Endometrium (tissue), 2 donors: ENCODE data around the gene TMEM167A.
"Not testable (repeated sequence)": the region's sequence is repeated elsewhere in the genome, so short reads cannot be mapped to it uniquely, and the experiment has no call there.

ENCODE experiments used
- FAIRE-seq: peaks from 2 replicates; lab custom pipeline; 2012; peaks lifted over from hg19 to GRCh38; lab: Jason Lieb, UNC
- donor health status: control.
- donor health status: control.

TMEM167A gene

DNA sequence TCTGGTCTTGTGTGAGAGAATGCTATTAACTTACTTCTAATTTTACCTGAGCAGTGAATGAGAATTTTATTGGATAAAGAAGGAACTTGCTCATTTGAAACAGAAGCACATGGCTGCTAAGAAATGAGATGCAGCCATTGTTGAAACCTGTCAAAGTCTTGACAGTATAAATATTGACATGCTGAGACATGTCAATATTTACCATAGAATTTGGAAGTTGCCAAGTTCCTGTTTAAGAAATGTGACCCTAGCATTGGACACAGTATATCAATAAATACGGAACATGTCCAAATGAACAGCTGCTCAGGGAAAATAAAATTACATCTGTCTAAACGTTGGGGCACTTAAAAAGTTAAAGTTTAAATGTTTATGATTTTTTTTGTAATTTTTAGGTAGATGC, 7.9 kb upstream of the TMEM167A start:
- no peak for FAIRE-seq

DNA sequence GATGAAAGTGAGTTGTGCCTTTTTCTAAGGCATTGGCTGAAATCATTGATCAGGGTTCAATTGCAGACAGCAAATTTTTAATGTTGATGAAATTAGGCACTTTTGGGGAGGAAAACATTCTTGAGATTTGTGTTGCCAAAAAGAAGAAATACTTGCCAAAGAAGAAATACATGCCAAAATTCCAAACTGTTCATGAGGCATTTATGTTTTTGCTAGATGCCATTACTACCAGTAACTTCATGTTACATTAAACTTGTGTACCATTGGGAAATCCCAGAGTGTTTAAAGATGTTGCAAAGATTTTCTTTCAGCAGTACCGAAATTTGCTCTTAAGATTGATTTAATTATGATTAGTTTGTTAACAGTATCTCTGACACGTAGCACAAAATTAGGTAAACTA, 7.1 kb upstream of the TMEM167A start:
- FAIRE-seq = no peak

DNA sequence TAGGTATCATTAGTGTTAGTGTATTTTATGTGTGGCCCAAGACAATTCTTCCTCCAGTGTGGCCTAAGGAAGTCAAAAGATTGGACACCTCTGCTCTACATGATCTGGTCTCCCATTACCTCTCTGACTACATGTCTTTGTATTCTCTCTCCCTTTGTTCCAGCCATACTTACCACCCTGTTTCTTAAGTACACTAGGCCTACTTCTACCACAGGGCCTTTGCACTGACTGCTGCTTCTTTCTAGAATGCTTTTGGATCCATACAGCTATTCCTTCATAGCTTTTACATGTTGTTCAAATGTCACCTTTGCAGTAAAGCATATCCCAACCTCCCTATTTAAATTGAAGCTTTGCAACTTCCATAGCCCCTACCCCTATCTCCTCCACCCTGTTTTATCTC, 5.6 kb upstream of the TMEM167A start:
- FAIRE-seq = no peak

DNA sequence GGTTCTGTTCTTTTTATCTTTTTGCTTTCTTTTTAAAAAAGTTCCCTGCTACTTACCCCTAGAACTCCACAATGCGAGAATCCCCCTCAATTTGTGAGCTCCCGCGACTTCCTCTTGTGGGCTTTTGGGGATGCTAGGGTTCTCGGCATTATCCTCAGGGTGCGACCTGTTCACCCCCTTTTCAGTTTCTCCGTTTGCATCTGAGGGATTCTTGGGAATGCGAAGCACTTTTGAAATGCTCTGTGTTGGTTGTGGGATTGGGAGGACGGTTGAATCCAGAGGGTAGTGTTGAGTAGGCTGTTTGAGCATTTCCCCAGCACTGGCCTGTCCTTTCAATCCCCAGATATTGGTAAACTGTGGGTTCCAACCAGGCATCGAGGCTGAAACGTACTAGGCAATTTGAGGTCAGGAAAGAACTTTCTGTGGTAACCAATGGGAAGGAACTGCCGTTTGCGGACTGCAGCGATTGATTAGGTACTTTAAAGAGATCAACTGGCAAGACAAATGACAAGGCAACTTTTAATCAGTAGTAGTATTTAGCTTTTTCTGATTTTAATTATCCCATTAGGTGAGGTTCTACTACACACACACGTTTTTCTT, 568 bp upstream of the TMEM167A start:
- no peak for FAIRE-seq

DNA sequence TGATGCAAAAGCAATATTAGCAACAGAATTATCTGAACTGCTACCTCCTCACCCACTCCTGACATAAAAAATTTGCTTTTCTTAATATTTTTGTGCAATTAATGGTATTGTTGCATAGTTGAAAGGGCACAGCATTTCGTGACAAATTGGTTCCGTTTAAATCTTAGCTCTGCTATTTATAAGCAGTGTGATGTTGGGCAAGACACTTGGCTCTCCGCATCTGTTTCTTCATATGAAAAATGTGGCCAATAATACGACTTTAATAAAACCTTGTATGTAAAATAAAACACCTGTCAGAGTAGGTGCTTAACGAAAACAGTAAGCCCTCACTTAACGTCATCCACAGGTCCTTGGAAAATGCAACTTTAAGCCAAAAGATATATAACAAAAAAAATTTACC, 4.2 kb downstream of the TMEM167A start:
- FAIRE-seq = no peak

DNA sequence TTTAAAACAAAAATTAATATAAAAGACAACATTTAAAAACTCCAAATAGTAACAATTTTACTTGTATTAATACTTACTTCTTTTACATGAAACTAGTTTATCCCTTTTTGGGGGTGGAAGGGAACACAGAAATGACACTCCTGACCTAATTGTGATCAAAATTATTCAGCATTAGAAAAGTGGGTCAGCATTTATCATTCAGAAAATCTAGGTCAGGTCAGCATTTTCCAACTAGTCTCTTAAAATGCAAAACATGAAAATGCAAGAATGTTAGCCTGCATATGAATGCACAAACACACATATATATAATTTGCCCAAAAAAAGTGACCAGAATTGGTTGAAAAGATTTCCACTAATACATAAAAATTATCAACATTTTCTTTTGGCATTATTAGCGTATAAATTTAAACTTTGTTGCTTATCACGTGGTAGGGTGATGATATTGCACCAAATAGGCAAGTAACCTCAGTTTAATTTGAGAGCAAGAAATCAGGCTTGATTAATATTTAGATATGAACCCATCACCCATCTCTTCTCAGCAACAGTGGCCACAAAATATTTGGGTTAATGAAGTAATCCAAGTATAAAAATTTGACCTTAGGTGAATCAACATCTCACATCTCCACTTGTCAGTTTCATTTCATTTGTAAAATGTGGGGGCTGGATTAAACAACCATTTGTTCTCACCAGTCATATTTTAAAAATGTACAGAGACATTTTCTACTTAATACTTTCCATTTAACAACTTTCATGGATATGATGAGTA, 5.7 kb downstream of the TMEM167A start:
- FAIRE-seq = no peak

DNA sequence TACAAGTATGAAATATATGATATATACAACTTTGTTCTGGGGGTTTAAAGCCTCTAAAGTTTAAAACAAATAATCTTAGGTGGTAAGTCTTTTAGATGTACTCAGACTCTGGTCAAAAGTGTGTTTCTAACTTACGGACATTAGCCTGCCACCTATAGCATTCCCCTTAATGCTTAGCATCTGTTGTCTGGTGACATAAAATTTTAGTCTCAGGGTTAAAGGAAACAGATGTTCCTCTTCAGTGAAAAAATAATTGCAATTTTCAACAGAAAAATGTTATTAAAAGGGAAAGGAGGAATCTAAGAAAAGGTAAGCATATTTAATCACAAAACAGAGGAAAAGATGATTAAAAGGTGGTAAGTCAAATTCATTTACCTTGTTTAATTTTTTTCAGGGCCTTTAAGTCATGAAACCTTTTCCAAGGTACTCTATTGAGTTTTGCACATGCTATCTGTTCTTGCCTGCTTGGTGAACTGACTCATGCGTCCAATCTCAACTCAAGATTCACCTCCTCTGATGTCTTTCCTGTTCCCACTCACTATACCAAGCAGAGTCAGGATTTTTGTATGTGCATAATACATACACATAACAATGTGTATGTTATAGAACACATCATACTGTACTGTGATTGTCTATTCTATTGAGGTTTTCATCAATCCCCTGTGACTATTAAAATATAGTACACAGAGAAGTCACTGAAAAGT, 7.9 kb downstream of the TMEM167A start:
- FAIRE-seq = no peak

DNA sequence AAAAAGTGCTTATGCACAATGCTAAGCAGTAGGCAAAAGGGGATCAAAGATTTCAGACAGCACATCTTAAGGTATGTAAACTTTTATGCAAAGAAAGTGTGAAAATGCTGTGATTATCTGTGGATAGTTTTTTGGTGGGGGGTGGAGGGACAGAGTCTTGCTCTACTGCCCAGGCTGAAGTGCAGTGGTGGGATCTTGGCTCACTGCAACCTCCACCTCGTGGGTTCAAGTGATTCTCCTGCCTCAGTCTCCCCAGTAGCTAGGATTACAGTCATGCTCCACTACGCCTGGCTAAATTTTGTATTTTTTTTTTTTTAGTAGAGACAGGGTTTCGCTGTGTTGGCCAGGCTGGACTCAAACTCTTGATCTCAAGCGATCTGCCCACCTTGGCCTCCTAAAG, 9.8 kb downstream of the TMEM167A start:
- not testable (repeated sequence) for FAIRE-seq

DNA sequence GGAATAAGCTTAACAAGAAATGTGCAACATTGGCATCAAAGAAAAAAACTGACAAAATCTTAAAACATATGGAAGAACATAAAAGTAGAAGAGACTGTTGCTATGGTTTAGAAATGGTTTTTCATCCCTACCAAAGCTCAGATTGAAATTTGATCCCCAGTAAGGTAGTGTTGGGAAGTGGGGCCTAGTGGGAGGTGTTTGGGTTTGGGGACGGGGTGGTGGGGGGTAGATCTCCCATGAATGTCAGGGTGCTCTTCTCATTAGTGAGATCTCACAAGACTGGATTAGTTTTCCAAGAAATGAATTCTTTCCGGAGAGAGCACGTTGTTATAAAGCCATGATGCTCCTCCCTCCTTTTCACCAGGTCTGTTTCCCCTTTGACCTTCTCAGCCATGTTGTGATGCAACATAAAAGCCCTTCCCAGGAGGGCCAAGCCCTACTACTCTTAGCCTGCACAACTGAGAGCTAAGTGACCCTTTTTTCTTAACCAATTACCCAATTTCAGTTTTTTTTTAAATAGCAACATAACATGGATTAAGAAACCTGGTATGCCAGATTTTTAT, 10.6 kb downstream of the TMEM167A start:
- no peak for FAIRE-seq

DNA sequence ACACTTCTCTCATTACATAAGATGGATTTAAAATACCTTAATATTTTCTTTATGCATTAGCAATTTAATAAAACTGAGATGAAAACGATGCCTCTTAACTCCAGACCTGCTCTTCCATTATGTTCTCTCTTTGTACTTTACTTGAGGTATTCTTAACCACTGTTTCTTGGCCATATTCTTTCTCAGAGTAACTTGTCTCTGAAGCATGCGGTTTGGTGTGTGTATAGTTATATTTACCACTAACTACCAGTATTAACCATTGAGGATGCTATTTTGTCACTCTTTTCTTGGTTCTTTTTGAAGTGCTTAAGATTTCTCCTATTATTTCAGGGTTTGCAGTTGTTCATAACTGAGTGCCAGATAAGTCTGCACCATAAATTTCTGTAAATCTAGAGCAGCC, 17.9 kb downstream of the TMEM167A start:
- FAIRE-seq = no peak

DNA sequence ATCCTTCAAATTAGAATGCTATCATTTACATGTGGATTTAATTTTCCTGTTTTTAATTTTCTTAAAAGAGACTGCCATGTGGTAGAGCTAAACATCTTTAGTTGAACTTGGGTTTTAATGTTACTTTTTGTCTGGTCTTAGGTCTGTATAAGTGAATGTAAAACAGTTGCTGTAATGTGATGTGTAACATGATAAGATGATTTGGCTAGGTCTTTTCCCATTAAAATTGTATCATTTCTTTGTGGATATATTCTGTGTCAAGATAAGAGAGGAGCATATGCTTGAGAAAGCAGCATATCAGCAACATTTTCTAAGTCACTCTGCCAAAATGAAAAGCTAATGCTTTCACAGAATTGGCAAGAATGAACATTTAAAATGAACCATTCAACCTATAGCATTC, 18.5 kb downstream of the TMEM167A start:
- no peak for FAIRE-seq

DNA sequence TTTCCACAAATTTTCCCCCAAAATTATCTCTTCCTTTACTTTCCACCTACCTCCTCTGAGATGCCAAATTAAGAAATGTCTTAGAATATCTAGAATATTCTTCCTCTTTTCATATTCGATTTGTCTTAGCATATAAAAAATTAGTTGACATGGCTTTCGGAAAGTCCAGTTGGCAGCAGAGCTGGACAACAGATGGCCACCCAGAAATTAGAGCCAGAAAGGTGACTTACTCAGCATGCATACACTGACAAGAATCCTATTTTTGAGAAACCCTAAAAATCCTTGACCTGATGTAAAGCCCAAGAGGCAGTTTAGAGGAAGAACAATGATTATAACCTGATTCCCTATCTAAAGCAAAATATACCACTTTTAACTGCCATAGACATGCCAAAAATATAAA, 22.0 kb downstream of the TMEM167A start:
- FAIRE-seq = no peak

DNA sequence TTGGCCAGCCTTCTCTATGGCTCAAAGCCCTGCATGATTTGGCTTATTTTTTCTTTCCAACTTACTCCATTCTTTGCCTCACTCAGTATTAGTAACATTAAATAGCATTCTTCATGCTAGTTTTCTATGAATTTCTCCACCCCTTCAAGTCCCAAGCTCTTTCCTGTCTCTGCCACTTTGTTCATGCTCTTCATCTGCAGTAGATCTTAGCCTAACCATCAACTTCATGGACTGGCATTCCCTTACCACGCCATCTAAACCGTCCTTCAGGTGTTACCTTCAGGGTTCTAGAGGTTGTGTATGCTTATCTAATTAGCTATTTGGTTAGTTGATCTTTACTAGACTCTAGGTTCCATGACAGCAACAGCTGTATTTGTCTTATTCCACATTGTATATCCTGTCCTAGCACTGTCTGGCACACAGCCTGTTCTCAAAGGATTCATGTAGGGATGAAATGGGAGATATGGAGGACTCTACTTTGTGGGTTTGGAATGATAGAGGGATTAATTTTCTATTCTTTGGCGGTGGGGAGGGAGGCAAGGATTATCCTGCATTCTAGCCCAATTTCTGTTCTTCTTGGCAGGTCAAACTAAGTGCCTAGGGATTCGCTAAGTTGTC, 26.4 kb downstream of the TMEM167A start:
- FAIRE-seq = no peak

DNA sequence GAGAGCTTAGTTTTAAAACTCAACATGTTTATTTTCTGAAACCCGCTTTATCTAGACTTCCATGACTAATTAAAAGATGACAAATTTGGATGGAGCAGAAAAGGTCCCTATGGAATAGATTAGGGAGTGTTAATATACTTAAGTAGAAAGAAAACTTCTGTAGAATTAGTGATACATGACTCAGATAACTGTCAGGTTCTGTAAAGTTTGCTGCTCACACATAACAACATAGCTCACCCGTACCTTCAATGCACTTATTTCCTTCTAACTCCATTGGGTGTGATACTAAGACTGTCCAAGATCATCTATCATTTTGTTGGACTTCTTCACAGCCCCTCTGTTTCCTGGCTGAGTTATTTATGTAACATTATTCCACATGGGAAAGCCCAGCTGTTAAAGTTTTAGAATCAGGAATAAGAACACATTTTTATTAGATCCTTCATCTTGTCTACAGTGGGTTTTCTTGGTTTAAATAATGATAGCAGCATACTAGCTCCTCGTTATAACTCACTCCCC, 27.8 kb downstream of the TMEM167A start:
- no peak for FAIRE-seq

DNA sequence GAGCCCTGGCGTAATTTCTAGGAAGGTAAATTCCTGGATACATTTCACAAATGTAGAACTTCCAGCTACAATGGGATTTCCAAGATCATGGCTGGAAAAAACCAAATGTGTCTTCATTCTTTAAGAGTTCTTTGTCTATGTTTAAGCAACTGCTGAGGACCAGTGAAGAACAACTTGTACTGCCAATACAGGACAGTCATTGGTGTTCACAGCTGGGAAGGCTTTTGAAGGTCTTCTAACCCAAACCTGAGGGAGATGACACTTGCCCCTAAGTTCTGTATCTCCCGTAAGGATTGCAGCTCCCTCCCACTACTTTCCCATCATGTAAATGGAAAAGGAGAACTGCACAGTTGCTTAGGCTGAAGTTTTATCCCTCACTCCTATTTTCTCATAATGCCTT, 28.4 kb downstream of the TMEM167A start:
- FAIRE-seq = no peak

DNA sequence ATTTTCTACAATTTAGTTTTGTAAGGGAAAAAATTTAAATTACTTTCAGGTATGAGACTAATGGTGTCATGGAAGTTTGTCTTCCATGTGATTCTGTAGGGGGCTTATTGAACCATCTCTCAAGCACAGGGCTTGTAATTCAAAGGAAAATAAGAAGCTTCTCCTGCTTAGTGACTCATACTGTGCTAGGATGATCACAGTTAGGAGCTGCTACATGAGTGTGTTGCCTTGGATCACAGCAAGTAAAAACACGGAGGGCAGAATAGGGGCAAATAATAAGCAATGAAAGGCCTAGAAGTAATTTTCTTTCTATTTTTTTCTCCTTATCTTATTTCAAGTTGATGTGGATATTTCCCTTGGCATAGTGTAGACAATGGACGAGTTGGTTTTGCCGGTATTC, 28.9 kb downstream of the TMEM167A start:
- FAIRE-seq = no peak

DNA sequence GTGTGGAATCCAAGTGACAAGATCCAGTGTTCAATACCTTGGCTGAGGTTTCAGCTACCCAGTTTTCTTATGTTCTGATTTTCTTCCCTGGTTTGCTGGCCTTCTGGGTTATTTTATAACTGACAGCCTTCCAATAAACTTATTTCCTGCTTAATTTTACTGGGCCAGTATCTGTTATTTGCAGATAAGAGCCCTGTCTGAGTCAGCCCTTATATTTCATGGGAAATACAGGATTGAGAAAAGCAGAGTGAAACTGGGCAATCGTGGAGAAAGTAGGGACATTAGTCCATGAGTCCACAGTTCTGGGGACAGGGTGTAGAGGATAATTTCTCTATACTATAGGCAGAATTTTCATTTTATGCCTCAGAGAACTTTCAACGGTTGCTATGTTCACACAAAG, 32.3 kb downstream of the TMEM167A start:
- FAIRE-seq = no peak

DNA sequence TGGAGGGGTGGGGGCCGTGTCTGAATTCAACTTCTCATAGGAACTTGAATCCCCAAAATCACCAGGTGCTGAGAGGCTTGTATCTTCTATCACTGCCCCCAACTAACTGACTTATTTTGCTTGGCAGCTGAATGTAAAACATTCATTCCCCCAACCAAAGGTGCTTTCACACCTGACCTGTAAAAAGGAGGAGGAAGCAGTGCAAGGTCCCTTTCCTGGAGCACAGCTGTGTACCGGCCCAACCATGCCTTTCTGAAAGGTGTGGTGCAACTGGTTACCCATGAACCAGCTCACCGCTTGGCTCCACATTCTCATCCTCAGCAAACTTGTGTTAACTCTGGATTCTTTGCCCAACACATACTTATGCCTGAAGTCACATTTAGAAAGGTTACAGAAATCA, 34.7 kb downstream of the TMEM167A start:
- FAIRE-seq = no peak

DNA sequence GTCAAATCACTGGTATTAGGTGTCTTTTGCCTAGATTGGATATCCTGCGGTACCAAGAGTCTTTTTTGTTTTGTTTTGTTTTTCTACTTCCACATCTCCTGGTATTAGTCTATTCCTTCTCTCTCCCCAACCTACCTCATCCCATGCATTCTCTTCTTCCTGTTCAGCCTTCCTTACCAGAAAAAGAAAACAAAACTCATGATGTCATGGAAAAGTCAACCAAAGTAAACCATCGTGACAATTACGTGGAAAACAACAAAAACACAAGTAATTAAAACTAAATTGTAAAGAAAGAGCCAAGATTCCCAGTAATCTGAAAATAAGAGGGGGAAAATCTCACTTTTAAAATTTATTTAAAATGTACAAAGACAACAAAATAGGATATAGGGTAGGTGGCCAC, 38.3 kb downstream of the TMEM167A start:
- FAIRE-seq = no peak

DNA sequence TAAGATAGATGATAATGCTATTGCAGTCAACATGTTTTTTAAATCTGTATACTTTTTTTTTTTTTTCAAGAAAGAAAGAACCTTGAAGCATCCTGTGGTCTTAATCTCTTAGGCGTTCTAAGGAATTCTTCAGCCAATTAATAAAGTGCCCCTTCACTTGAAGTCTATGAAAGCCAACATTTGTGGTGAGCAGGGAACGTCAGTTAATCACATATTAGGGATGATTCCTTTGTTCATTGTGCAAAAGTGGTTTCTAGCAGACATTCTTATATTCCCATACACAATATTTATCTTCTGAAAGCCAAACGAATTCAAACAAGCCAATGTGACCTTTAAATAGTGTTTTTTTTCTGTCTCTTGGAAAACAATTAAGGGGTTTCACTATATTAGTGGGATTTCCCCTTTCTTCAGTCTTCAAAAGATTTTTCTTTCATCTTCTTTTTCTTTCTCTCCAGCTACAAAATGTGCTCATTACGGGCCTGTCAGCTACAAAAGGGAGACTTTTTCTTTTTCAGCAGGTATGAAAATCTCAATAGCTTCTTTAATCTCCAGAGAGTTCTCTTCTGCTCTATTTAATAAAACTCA, 40.1 kb downstream of the TMEM167A start:
- FAIRE-seq = no peak

DNA sequence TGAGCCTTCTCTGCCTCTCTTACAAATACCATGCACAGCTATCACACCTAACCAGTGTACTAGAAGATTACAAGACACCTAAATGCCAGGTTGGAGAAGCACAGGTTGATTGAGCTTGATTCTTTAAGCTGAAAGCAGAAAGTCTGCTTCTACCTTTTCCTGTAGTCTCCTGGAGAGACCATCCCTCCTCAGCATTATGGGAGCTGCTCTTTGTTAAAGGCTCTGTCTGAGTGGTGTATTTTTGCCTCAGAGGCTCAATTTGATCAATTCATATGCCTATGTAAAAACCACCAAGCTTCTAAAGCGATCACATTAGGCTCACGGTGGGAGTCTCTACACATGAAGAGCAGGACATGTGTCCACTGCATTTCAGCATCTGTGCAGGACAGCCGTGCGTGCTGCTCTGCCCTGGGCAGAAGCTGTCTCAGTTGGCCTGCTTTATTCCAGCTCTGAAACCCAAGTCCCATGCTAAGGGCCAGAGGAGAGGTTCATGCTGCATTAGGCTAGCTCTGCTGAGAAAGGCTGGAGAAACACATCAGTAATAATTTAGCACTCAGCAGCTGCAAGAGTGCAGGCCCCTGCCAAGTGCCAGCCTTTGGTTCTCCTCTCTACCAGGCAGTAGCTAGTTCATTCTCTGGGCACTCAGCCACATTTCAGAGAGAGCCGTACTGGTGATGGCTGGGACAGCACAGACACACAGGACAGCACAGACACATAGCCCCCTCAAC, 41.7 kb downstream of the TMEM167A start:
- FAIRE-seq = no peak
